Fibroblast of villous mesenchyme (primary cell): Measurements from ENCODE around the gene VEZT. TPM values are rescaled to one million over a fixed set of nuclear protein-coding genes. Genes with fewer than 3 reads are reported as not detected.

ENCODE experiments used
- DNase-seq: peaks from one replicate; pipeline ENCODE4 v3.0.0-alpha.2; 2010; ENCODE audit warnings: low read depth
- H3K4me3 ChIP-seq: 2 replicates; pipeline ENCODE4 v1.5.1; 2011; ENCODE audit warnings: low read depth, mild to moderate bottlenecking, low read length
- CTCF ChIP-seq: IDR thresholded peaks from 2 replicates; pipeline ENCODE4 v1.5.1; 2012; ENCODE audit warnings: low read depth, mild to moderate bottlenecking, low read length; ENCODE audit not compliant: insufficient read depth
- total RNA-seq: library from RNA; depleted of rRNA; stranded (reverse); fragments of >200 nt; gene quantifications from 2 replicates; pipeline ENCODE4 v1.2.3, GENCODE V29; 2012

Gene VEZT
- total RNA-seq, 1 donor = 84.6 TPM

GRCh38 chr12:95179011-95179410 is 38.6 kb upstream of the VEZT start:
- no peak for TF ChIP-seq CTCF
- no peak overlapping the region for H3K4me3 ChIP-seq
- DNase-seq = no peak

- DNase-seq = no peak
- TF ChIP-seq CTCF = no peak
Measured at GRCh38 chr12:95181103-95181502, 36.5 kb upstream of the VEZT start.

GRCh38 chr12:95182868-95183415 is 34.7 kb upstream of the VEZT start:
- no peak for TF ChIP-seq CTCF
- H3K4me3 ChIP-seq = no peak overlapping the region
- DNase-seq = peak; percentile 43

More at GRCh38 chr12:95181103-95181502, 36.5 kb upstream of the VEZT start:
- H3K4me3 ChIP-seq = no peak overlapping the region

GRCh38 chr12:95184121-95184520 is 33.5 kb upstream of the VEZT start:
- TF ChIP-seq CTCF = no peak
- DNase-seq = no peak
- no peak overlapping the region for H3K4me3 ChIP-seq

- no peak overlapping the region for H3K4me3 ChIP-seq
- no peak for TF ChIP-seq CTCF
- no peak for DNase-seq
Measured at GRCh38 chr12:95185072-95185471, 32.5 kb upstream of the VEZT start.

- TF ChIP-seq CTCF = no peak
- DNase-seq = no peak
- no peak overlapping the region for H3K4me3 ChIP-seq
Measured at GRCh38 chr12:95185854-95186253, 31.8 kb upstream of the VEZT start.

GRCh38 chr12:95187865-95188415 is 29.7 kb upstream of the VEZT start:
- TF ChIP-seq CTCF = no peak
- no peak overlapping the region for H3K4me3 ChIP-seq
- DNase-seq = no peak
